ENCODE data around the gene FRMD4A. TPM values are rescaled to one million over a fixed set of nuclear protein-coding genes. Genes with fewer than 3 reads are reported as not detected.
A peak's percentile ranks its signal among the peaks of the same experiment; 100 is the strongest.

The FRMD4A gene
- total and polyA plus RNA-seq, 11 donors, result 12.2 to 58.1 (median 28.1) TPM

DNA sequence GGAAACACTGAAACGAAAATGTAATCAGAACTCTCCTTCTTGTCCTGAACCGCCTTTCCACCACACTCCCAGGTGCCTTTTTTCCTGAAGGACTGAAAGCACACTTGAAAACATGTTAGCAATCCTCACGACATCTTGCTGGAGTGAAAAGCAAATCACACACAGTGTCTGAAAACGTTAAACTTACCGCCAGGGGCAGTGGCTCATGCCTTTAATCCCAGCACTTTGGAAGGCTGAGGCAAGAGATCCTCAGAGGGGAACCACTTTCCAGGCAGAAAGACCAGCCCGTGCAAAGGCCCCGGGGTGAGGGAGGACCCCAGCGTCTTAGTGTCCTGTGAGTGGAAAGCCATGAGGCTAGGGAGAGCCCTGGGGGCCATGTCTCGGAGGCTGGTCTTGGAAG is 533.6 kb downstream of the FRMD4A start:
- intact Hi-C loops (cut with DNase I), result loop anchor here in 3 of 10 donors (10.0 kb wide), 3 partner anchors 98 to 178 kb away; no protein-coding TSS in a partner anchor
- TF ChIP-seq, protein P1, sequence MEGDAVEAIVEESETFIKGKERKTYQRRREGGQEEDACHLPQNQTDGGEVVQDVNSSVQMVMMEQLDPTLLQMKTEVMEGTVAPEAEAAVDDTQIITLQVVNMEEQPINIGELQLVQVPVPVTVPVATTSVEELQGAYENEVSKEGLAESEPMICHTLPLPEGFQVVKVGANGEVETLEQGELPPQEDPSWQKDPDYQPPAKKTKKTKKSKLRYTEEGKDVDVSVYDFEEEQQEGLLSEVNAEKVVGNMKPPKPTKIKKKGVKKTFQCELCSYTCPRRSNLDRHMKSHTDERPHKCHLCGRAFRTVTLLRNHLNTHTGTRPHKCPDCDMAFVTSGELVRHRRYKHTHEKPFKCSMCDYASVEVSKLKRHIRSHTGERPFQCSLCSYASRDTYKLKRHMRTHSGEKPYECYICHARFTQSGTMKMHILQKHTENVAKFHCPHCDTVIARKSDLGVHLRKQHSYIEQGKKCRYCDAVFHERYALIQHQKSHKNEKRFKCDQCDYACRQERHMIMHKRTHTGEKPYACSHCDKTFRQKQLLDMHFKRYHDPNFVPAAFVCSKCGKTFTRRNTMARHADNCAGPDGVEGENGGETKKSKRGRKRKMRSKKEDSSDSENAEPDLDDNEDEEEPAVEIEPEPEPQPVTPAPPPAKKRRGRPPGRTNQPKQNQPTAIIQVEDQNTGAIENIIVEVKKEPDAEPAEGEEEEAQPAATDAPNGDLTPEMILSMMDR (IDR thresholded peaks at IDR 0.05), result no peak
- TF ChIP-seq POLR2A (IDR thresholded peaks at IDR 0.05), result no peak
- ATAC-seq (no peak), DNase-seq (no peak)
- Histone ChIP-seq H3K4me3 (no peak overlapping the region), H3K27ac (no peak overlapping the region), H3K4me1 (peaks cover 0 to 15% (median 5%) of the 10 kb centered on the region in 12 donors), H3K9me3 (no peaks in the 10 kb centered on the region), H3K27me3 (no peaks in the 10 kb centered on the region), H3K36me3 (peaks cover 0 to 39% (median 7%) of the 10 kb centered on the region in 9 donors)
- 91 to 95% (median 95%) methylated on average over 9 of the region's 9 CpGs for WGBS, 4 donors

DNA sequence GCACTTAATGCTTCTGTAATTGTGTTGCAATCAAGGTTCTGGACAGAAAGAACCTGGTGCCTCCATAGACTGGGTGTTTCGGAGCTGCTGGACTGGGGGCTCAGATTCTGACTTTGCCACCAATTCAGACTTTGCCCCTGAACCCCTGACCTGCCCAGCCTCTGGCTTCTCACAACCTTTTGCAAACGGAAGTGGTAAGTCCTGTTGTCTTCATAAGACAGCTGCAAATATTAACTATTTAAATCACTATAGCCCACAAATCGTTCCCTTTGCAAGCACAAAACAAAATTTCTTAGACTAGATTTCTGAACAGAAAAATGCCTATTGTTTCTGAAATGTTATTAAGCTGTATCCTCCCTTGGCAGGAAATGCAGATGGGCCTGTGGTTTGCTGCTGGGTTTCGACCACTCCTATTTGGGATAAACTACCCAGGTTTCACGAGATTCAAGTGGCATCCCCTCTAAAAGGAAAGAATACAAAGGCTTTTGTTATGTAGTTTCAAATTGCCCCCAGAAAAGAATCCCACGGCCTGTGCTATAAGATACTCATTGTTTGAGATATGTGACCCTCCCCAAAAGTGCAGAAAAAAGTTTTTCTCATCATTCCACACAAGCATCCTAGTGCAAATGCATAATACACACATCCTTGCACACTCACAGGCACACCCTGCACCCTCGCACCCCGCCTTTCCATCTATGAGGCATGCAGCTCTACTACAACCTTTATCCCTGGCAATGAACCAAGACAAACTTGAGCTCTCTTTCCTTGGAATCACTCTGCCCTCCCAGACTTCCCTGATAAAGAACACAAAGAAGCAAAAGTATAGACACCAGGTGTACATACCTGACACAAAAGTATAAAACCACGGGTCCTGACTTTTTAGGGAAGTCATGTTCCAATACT is 534.8 kb downstream of the FRMD4A start:
- TF ChIP-seq, protein P1 (IDR thresholded peaks at IDR 0.05), result no peak
- no peak for TF ChIP-seq POLR2A (IDR thresholded peaks at IDR 0.05)
- Histone ChIP-seq H3K27ac (no peak overlapping the region), H3K9me3 (no peaks in the 10 kb centered on the region), H3K36me3 (peaks cover 0 to 52% (median 7%) of the 10 kb centered on the region in 9 donors), H3K4me3 (no peak overlapping the region), H3K4me1 (peaks cover 0 to 24% (median 7%) of the 10 kb centered on the region in 12 donors), H3K27me3 (no peaks in the 10 kb centered on the region)
- DNase-seq (no peak), ATAC-seq (no peak)
- WGBS, 4 donors, result 64 to 66% (median 66%) methylated on average over 9 of the region's 9 CpGs
- intact Hi-C loops (cut with DNase I), result loop anchor here in 3 of 10 donors (10.0 kb wide), 3 partner anchors 99 to 179 kb away; no protein-coding TSS in a partner anchor

DNA sequence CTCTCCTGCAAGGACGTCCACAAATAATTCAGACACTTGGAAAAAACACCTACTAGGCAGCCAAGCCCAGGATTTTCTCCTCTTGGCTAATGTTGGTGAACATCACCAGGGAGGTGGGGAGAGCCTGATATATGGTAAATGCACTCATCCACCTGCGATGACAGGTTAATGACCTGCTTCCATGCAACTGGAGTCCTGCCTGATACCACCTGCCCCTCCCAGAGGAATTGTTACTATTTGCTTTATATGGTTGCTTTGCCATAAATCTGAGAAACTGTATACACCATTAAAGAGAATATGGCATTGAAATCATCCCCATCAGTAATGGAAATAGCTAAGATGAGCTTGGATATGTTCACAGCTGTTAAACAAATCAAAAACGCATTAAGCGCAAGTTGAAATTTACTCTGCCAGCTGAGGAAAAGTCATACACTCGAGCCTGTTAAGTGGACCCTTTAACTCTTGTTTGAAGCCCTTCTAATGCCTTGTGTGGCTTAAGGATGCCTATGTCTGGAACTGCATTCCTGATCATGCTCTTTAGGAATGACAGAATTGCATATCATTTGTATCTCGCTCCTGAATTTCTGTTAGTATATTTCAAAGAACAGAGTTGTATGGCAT is 535.6 kb downstream of the FRMD4A start:
- 76 to 83% (median 81%) methylated on average over 6 of the region's 6 CpGs for WGBS, 4 donors
- H3K9me3 ChIP-seq, result no peaks in the 10 kb centered on the region
- no peak overlapping the region for H3K27ac ChIP-seq
- intact Hi-C loops (cut with DNase I), result loop anchor here in 4 of 10 donors (5.0 to 10.0 kb wide), 5 partner anchors 100 to 682 kb away; no protein-coding TSS in a partner anchor
- DNase-seq (no peak), ATAC-seq (no peak)
- TF ChIP-seq, protein P1 (IDR thresholded peaks at IDR 0.05), result no peak
- no peak for TF ChIP-seq POLR2A (IDR thresholded peaks at IDR 0.05)
- no peak overlapping the region for H3K4me3 ChIP-seq
- no peaks in the 10 kb centered on the region for H3K27me3 ChIP-seq
- H3K36me3 ChIP-seq, result peaks cover 0 to 52% (median 7%) of the 10 kb centered on the region in 9 donors
- peaks cover 0 to 24% (median 10%) of the 10 kb centered on the region in 12 donors for H3K4me1 ChIP-seq

DNA sequence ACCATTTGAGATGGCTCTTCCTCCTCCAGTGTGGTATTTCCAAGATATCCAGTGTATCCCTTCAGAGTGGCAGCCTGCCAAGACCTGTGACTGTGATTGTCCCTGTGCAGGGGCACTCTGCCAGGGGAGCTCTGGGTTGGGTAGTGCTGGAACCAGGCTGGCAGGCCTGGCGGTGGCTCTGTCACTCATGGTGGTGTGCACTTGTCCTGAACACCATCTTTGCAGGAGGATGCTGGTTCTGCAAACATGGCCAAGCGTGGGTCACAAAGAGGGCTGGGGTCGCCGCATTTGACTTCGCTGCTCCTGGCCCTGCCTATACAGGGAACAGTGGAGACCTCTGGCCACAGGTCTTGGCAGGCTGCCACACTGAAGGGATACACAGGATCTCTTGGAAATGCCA is 538.7 kb downstream of the FRMD4A start:
- no peak for TF ChIP-seq POLR2A (IDR thresholded peaks at IDR 0.05)
- TF ChIP-seq, protein P1 (IDR thresholded peaks at IDR 0.05), result no peak
- 73 to 93% (median 79%) methylated on average over 5 of the region's 5 CpGs for WGBS, 4 donors
- no peak overlapping the region for H3K4me3 ChIP-seq
- H3K9me3 ChIP-seq, result no peaks in the 10 kb centered on the region
- peaks cover 0 to 45% (median 7%) of the 10 kb centered on the region in 9 donors for H3K36me3 ChIP-seq
- ATAC-seq (peak in 3 of 4 donors; percentile 50 to 60 (median 53)), DNase-seq (peak; percentile 67 to 93 (median 82))
- no peak overlapping the region for H3K27ac ChIP-seq
- H3K27me3 ChIP-seq, result no peaks in the 10 kb centered on the region
- intact Hi-C loops (cut with DNase I), result loop anchor here in 4 of 10 donors (5.0 to 10.0 kb wide), 5 partner anchors 103 to 685 kb away; no protein-coding TSS in a partner anchor
- peaks cover 3 to 51% (median 32%) of the 10 kb centered on the region in 12 donors for H3K4me1 ChIP-seq

All from heart left ventricle (tissue), 16 donors.